DOHH2 (cell line): ENCODE results near the gene ADCY1.

Experiments used
- H3F3A ChIP-seq: fragments of 200-600 bp; sonication (generic), shearing (Covaris generic); 2 replicates; pipeline ENCODE4 v1.6.0; 2016; ENCODE audit warnings: antibody characterized with exemption, mild to moderate bottlenecking; ENCODE audit not compliant: control insufficient read depth, insufficient read depth
- H3K27ac ChIP-seq: fragments of 200-600 bp; sonication (generic); 2 replicates; pipeline ENCODE4 v1.5.1; 2014; ENCODE audit warnings: low read depth, mild to moderate bottlenecking, low read length, moderate library complexity
- H3K27me3 ChIP-seq: fragments of 200-600 bp; sonication (generic); 2 replicates; pipeline ENCODE4 v1.6.1; 2014; ENCODE audit warnings: mild to moderate bottlenecking, low read length, mixed read lengths; ENCODE audit not compliant: control insufficient read depth
- H3K36me3 ChIP-seq: fragments of 200-600 bp; sonication (generic); 2 replicates; pipeline ENCODE4 v1.6.1; 2014; ENCODE audit warnings: mild to moderate bottlenecking, low read length, moderate library complexity, mixed read lengths; ENCODE audit not compliant: control insufficient read depth
- H3K4me1 ChIP-seq: fragments of 200-600 bp; sonication (generic); 2 replicates; pipeline ENCODE4 v1.6.1; 2014; ENCODE audit warnings: mild to moderate bottlenecking, low read length, mixed read lengths; ENCODE audit not compliant: control insufficient read depth
- H3K4me2 ChIP-seq: fragments of 200-600 bp; sonication (generic); 2 replicates; pipeline ENCODE4 v1.6.0; 2014; ENCODE audit warnings: mild to moderate bottlenecking, low read length, moderate library complexity
- H3K4me3 ChIP-seq: fragments of 200-600 bp; sonication (generic); 2 replicates; pipeline ENCODE4 v1.5.1; 2014; ENCODE audit warnings: mild to moderate bottlenecking, low read length, mixed read lengths
- H3K79me2 ChIP-seq: fragments of 200-600 bp; sonication (generic); 2 replicates; pipeline ENCODE4 v1.6.1; 2014; ENCODE audit warnings: mild to moderate bottlenecking, low read length, mixed read lengths; ENCODE audit not compliant: control insufficient read depth
- H3K9me2 ChIP-seq: fragments of 200-600 bp; sonication (generic); replicated peaks from 2 replicates; pipeline ENCODE4 v1.6.1; 2014; ENCODE audit warnings: mild to moderate bottlenecking, low read length, mixed read lengths; ENCODE audit not compliant: control insufficient read depth
- H3K9me3 ChIP-seq: fragments of 200-600 bp; sonication (generic); 2 replicates; pipeline ENCODE4 v1.6.1; 2014; ENCODE audit warnings: antibody characterized with exemption, low read length, mixed read lengths; ENCODE audit not compliant: control insufficient read depth, insufficient read depth
- H4K20me1 ChIP-seq: fragments of 200-600 bp; sonication (generic); 2 replicates; pipeline ENCODE4 v1.6.0; 2014; ENCODE audit warnings: low read depth, mild to moderate bottlenecking, antibody characterized with exemption, low read length, moderate library complexity; ENCODE audit not compliant: control insufficient read depth, insufficient read depth
- CTCF ChIP-seq: fragments of 200-600 bp; sonication (generic); IDR thresholded peaks from one replicate; pipeline ENCODE4 v1.5.1; 2014; ENCODE audit warnings: antibody characterized with exemption, mild to moderate bottlenecking, low read depth, low read length; ENCODE audit not compliant: poor library complexity, severe bottlenecking
- EZH2phosphoT487 ChIP-seq: fragments of 200-600 bp; sonication (generic); IDR thresholded peaks from 2 replicates; pipeline ENCODE4 v1.6.1; 2017; ENCODE audit warnings: borderline replicate concordance, mild to moderate bottlenecking, antibody characterized with exemption, low read length, moderate library complexity, mixed read lengths

The ADCY1 gene

GRCh38 chr7:45660201-45660900 is 86.2 kb downstream of the ADCY1 start:
- H3K27ac ChIP-seq: no peak overlapping the region
- H3K4me1 ChIP-seq: no peaks in the 10 kb centered on the region
- H3K9me3 ChIP-seq: no peaks in the 10 kb centered on the region
- H3K4me3 ChIP-seq: no peak overlapping the region
- H3K79me2 ChIP-seq: no peaks in the 10 kb centered on the region
- H3K4me2 ChIP-seq: no peak overlapping the region
- no peaks in the 10 kb centered on the region for H3K36me3 ChIP-seq
- H3K27me3 ChIP-seq: no peaks in the 10 kb centered on the region
- TF ChIP-seq EZH2phosphoT487 (no peak), CTCF (no peak)
- no peaks in the 10 kb centered on the region for H4K20me1 ChIP-seq
- H3F3A ChIP-seq: no peaks in the 10 kb centered on the region
- H3K9me2 ChIP-seq: no peaks in the 10 kb centered on the region

GRCh38 chr7:45660901-45661211 is 86.7 kb downstream of the ADCY1 start:
- Histone ChIP-seq H3K9me2 (no peaks in the 10 kb centered on the region), H3K4me2 (no peak overlapping the region), H3K4me3 (no peak overlapping the region), H4K20me1 (no peaks in the 10 kb centered on the region), H3F3A (no peaks in the 10 kb centered on the region), H3K9me3 (no peaks in the 10 kb centered on the region), H3K36me3 (no peaks in the 10 kb centered on the region), H3K79me2 (no peaks in the 10 kb centered on the region), H3K27ac (no peak overlapping the region), H3K4me1 (no peaks in the 10 kb centered on the region), H3K27me3 (no peaks in the 10 kb centered on the region)
- no peak for TF ChIP-seq EZH2phosphoT487
- no peak for TF ChIP-seq CTCF

GRCh38 chr7:45661302-45661995 is 87.3 kb downstream of the ADCY1 start:
- no peaks in the 10 kb centered on the region for H3K4me1 ChIP-seq
- H3K4me2 ChIP-seq: no peak overlapping the region
- no peak overlapping the region for H3K4me3 ChIP-seq
- no peaks in the 10 kb centered on the region for H4K20me1 ChIP-seq
- H3F3A ChIP-seq: no peaks in the 10 kb centered on the region
- no peaks in the 10 kb centered on the region for H3K27me3 ChIP-seq
- no peaks in the 10 kb centered on the region for H3K36me3 ChIP-seq
- TF ChIP-seq CTCF (no peak), EZH2phosphoT487 (no peak)
- no peak overlapping the region for H3K27ac ChIP-seq
- no peaks in the 10 kb centered on the region for H3K79me2 ChIP-seq
- H3K9me2 ChIP-seq: no peaks in the 10 kb centered on the region
- no peaks in the 10 kb centered on the region for H3K9me3 ChIP-seq
